ENCODE results near the gene NAALADL2.

Gene NAALADL2

DNA sequence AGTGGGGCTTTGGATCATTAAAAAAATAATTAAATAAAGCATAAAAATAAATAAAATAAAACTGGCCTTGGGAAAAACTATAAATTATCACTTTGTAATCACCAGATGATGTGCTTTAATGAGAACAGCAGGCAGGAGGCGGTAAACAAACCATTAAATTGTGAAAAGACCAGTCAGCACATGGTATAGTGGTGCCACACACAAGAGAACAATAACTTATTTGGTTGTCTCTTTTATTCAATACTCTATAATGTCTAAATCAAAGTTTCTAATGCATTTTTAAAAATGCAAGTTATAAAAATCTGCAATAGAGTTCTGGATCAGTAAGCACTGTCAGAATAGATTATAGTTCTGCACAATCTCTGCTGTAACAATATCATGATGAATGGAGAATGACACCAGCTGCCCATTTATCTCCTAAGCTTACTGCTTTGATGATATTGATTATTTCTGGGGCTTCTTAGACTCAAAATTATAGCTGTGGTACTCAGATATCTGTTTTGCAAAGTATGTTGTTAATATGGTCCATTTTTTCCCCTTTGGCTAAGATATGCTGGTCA, 259.3 kb downstream of the NAALADL2 start:
- no peaks in the 10 kb centered on the region for H3K79me1 ChIP-seq (ENCODE audit: low read length)
- H3K23ac ChIP-seq (ENCODE audit: low read length): no peak overlapping the region
- H3K9ac ChIP-seq (ENCODE audit: low read length): no peak overlapping the region
- no peak overlapping the region for H3K14ac ChIP-seq (ENCODE audit: low read length)
- no peak overlapping the region for H3K27ac ChIP-seq (ENCODE audit: low read depth, low read length)
- no peak overlapping the region for H2BK120ac ChIP-seq (ENCODE audit: insufficient read depth, low read length, poor library complexity)
- no peaks in the 10 kb centered on the region for H3K9me3 ChIP-seq (ENCODE audit: insufficient read depth, low read depth, low read length)
- WGBS (ENCODE audit: extremely low coverage, insufficient coverage, insufficient read length): no CpG with 5 or more reads among the region's 1 CpG
- H2BK12ac ChIP-seq (ENCODE audit: low read length): no peak overlapping the region
- no peak overlapping the region for H3K4me3 ChIP-seq (ENCODE audit: low read depth, low read length)
- no peaks in the 10 kb centered on the region for H3K27me3 ChIP-seq (ENCODE audit: insufficient read depth, low read length)
- no peak for DNase-seq
- H3K36me3 ChIP-seq (ENCODE audit: control insufficient read depth in 1 of 2, insufficient read depth in 2 of 2, low read length in 2 of 2): no peaks in the 10 kb centered on the region
- H3K4me2 ChIP-seq (ENCODE audit: low read length): no peak overlapping the region
- no peak overlapping the region for H2BK5ac ChIP-seq (ENCODE audit: low read depth, low read length, poor library complexity)
- H3K4me1 ChIP-seq (ENCODE audit: control insufficient read depth in 1 of 2, insufficient read depth in 2 of 2, low read length in 2 of 2): no peaks in the 10 kb centered on the region
- no peak overlapping the region for H2AFZ ChIP-seq (ENCODE audit: insufficient read depth, low read length, poor library complexity)
- no peak overlapping the region for H4K12ac ChIP-seq (ENCODE audit: low read depth, low read length)
- no peak overlapping the region for H4K91ac ChIP-seq (ENCODE audit: low read depth, low read length)
- no peaks in the 10 kb centered on the region for H3K79me2 ChIP-seq (ENCODE audit: control insufficient read depth, insufficient read depth, low read length, poor library complexity)
- no peak overlapping the region for H3K4ac ChIP-seq (ENCODE audit: low read depth, low read length)
- H3K18ac ChIP-seq (ENCODE audit: low read length): no peak overlapping the region
- no peak overlapping the region for H4K8ac ChIP-seq (ENCODE audit: low read depth, low read length)
- H2AK5ac ChIP-seq (ENCODE audit: low read length): no peak overlapping the region

DNA sequence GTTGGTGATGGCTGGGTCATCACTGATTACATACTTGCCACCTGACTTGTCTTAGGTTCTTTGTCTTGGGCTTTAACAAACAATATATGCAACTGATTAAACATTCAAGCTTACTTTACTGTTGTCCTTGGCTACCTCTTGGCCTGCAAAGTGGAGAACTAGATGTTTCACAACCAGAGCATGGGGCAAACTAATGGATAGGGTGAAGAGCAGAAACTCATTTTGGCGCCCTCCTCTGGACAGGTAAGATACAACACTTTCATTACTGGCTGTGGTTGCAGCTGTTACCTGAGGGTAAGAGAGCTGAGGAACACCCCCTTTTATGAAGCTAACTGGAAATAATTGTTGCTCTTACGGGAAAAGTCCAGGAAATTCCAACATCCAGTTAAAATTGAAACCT, 262.1 kb downstream of the NAALADL2 start:
- peak; percentile 15 to 51 for DNase-seq
- no peak overlapping the region for H4K91ac ChIP-seq (ENCODE audit: low read depth, low read length)
- no peaks in the 10 kb centered on the region for H3K79me2 ChIP-seq (ENCODE audit: control insufficient read depth, insufficient read depth, low read length, poor library complexity)
- H3K14ac ChIP-seq (ENCODE audit: low read length): no peak overlapping the region
- no peaks in the 10 kb centered on the region for H3K4me1 ChIP-seq (ENCODE audit: control insufficient read depth in 1 of 2, insufficient read depth in 2 of 2, low read length in 2 of 2)
- no peak overlapping the region for H3K23ac ChIP-seq (ENCODE audit: low read length)
- H4K12ac ChIP-seq (ENCODE audit: low read depth, low read length): no peak overlapping the region
- H3K79me1 ChIP-seq (ENCODE audit: low read length): no peaks in the 10 kb centered on the region
- H2BK12ac ChIP-seq (ENCODE audit: low read length): no peak overlapping the region
- H3K27ac ChIP-seq (ENCODE audit: low read depth, low read length): no peak overlapping the region
- H3K36me3 ChIP-seq (ENCODE audit: control insufficient read depth in 1 of 2, insufficient read depth in 2 of 2, low read length in 2 of 2): no peaks in the 10 kb centered on the region
- no peak overlapping the region for H2AK5ac ChIP-seq (ENCODE audit: low read length)
- no peaks in the 10 kb centered on the region for H3K27me3 ChIP-seq (ENCODE audit: insufficient read depth, low read length)
- no peak overlapping the region for H2BK5ac ChIP-seq (ENCODE audit: low read depth, low read length, poor library complexity)
- H3K9ac ChIP-seq (ENCODE audit: low read length): no peak overlapping the region
- H3K4me2 ChIP-seq (ENCODE audit: low read length): no peak overlapping the region
- H2AFZ ChIP-seq (ENCODE audit: insufficient read depth, low read length, poor library complexity): no peak overlapping the region
- H2BK120ac ChIP-seq (ENCODE audit: insufficient read depth, low read length, poor library complexity): no peak overlapping the region
- WGBS (ENCODE audit: extremely low coverage, insufficient coverage, insufficient read length): no CpG with 5 or more reads among the region's 2 CpGs
- H3K9me3 ChIP-seq (ENCODE audit: insufficient read depth, low read depth, low read length): no peaks in the 10 kb centered on the region
- no peak overlapping the region for H3K18ac ChIP-seq (ENCODE audit: low read length)
- H4K8ac ChIP-seq (ENCODE audit: low read depth, low read length): no peak overlapping the region
- H3K4ac ChIP-seq (ENCODE audit: low read depth, low read length): no peak overlapping the region
- H3K4me3 ChIP-seq (ENCODE audit: low read depth, low read length): no peak overlapping the region

DNA sequence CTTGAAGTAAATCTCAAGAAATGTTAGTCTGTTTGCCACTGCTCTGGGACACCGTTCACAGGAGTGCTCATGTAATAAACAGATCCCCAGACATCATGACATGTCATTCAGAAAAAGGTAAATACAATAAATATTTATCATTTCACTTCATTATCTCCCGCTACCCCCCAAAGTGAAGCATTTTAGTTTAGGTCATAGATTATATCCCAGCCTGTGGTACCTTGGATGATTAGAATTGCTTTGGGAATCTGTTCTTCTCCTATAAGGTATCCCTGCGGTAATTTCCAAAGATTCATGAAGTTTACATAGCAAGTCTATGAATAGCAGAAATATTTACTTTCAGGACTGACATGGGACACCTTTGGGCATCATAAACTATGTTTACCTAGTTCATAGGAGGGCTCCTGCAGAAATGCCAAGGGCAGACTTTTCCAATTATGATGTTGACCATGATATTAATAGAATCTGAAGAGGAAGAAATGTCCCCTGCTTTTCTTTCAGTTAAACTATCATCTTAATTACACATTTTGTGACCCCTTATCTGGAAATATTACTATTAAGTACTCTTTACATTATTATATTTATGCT, 268.0 kb downstream of the NAALADL2 start:
- Histone ChIP-seq H3K27me3 (ENCODE audit: insufficient read depth, low read length) (no peaks in the 10 kb centered on the region), H4K12ac (ENCODE audit: low read depth, low read length) (no peak overlapping the region), H3K18ac (ENCODE audit: low read length) (no peak overlapping the region), H4K8ac (ENCODE audit: low read depth, low read length) (no peak overlapping the region), H3K27ac (ENCODE audit: low read depth, low read length) (no peak overlapping the region), H3K79me2 (ENCODE audit: control insufficient read depth, insufficient read depth, low read length, poor library complexity) (no peaks in the 10 kb centered on the region), H3K23ac (ENCODE audit: low read length) (no peak overlapping the region), H2BK12ac (ENCODE audit: low read length) (no peak overlapping the region), H3K79me1 (ENCODE audit: low read length) (no peaks in the 10 kb centered on the region), H3K36me3 (ENCODE audit: control insufficient read depth in 1 of 2, insufficient read depth in 2 of 2, low read length in 2 of 2) (no peaks in the 10 kb centered on the region), H2AFZ (ENCODE audit: insufficient read depth, low read length, poor library complexity) (no peak overlapping the region), H3K9ac (ENCODE audit: low read length) (no peak overlapping the region), H2AK5ac (ENCODE audit: low read length) (no peak overlapping the region), H3K4me2 (ENCODE audit: low read length) (no peak overlapping the region), H4K91ac (ENCODE audit: low read depth, low read length) (no peak overlapping the region), H2BK5ac (ENCODE audit: low read depth, low read length, poor library complexity) (no peak overlapping the region), H3K14ac (ENCODE audit: low read length) (no peak overlapping the region), H3K4me1 (ENCODE audit: control insufficient read depth in 1 of 2, insufficient read depth in 2 of 2, low read length in 2 of 2) (no peaks in the 10 kb centered on the region), H2BK120ac (ENCODE audit: insufficient read depth, low read length, poor library complexity) (no peak overlapping the region), H3K4ac (ENCODE audit: low read depth, low read length) (no peak overlapping the region), H3K4me3 (ENCODE audit: low read depth, low read length) (no peak overlapping the region), H3K9me3 (ENCODE audit: insufficient read depth, low read depth, low read length) (no peaks in the 10 kb centered on the region)
- no peak for DNase-seq
- no CpG with 5 or more reads among the region's 3 CpGs for WGBS (ENCODE audit: extremely low coverage, insufficient coverage, insufficient read length)

- no peaks in the 10 kb centered on the region for H3K79me1 ChIP-seq (ENCODE audit: low read length)
- no peaks in the 10 kb centered on the region for H3K27me3 ChIP-seq (ENCODE audit: insufficient read depth, low read length)
- no peak for DNase-seq
- no peak overlapping the region for H2AFZ ChIP-seq (ENCODE audit: insufficient read depth, low read length, poor library complexity)
- no peaks in the 10 kb centered on the region for H3K9me3 ChIP-seq (ENCODE audit: insufficient read depth, low read depth, low read length)
- no peak overlapping the region for H2BK12ac ChIP-seq (ENCODE audit: low read length)
- no peak overlapping the region for H4K8ac ChIP-seq (ENCODE audit: low read depth, low read length)
- H4K12ac ChIP-seq (ENCODE audit: low read depth, low read length): no peak overlapping the region
- H3K14ac ChIP-seq (ENCODE audit: low read length): no peak overlapping the region
- H3K36me3 ChIP-seq (ENCODE audit: control insufficient read depth in 1 of 2, insufficient read depth in 2 of 2, low read length in 2 of 2): no peaks in the 10 kb centered on the region
- no peak overlapping the region for H3K9ac ChIP-seq (ENCODE audit: low read length)
- H2BK120ac ChIP-seq (ENCODE audit: insufficient read depth, low read length, poor library complexity): no peak overlapping the region
- no CpG with 5 or more reads among the region's 2 CpGs for WGBS (ENCODE audit: extremely low coverage, insufficient coverage, insufficient read length)
- no peak overlapping the region for H4K91ac ChIP-seq (ENCODE audit: low read depth, low read length)
- H3K4me1 ChIP-seq (ENCODE audit: control insufficient read depth in 1 of 2, insufficient read depth in 2 of 2, low read length in 2 of 2): no peaks in the 10 kb centered on the region
- H3K4ac ChIP-seq (ENCODE audit: low read depth, low read length): no peak overlapping the region
- no peak overlapping the region for H3K23ac ChIP-seq (ENCODE audit: low read length)
- no peak overlapping the region for H2BK5ac ChIP-seq (ENCODE audit: low read depth, low read length, poor library complexity)
- no peak overlapping the region for H3K27ac ChIP-seq (ENCODE audit: low read depth, low read length)
- H3K4me2 ChIP-seq (ENCODE audit: low read length): no peak overlapping the region
- H3K79me2 ChIP-seq (ENCODE audit: control insufficient read depth, insufficient read depth, low read length, poor library complexity): no peaks in the 10 kb centered on the region
- no peak overlapping the region for H2AK5ac ChIP-seq (ENCODE audit: low read length)
- no peak overlapping the region for H3K18ac ChIP-seq (ENCODE audit: low read length)
- no peak overlapping the region for H3K4me3 ChIP-seq (ENCODE audit: low read depth, low read length)
Measured at GRCh38 chr3:175129126-175129525, 270.0 kb downstream of the NAALADL2 start.

Measured in trophoblast cell (in vitro differentiated cells and primary cell).